Measurements from ENCODE around the gene TERB1. TPM values are rescaled to one million over a fixed set of nuclear protein-coding genes. Genes with fewer than 3 reads are reported as not detected.
A peak's percentile ranks its signal among the peaks of the same experiment; 100 is the strongest.

Gene TERB1
- total RNA-seq, 2 donors from 2014 or later: not detected

- Histone ChIP-seq H3K36me3 (ENCODE audit: control insufficient read depth, insufficient read depth, low read length) (peaks cover 8% of the 10 kb centered on the region), H3K27ac (ENCODE audit: low read depth, low read length) (no peak overlapping the region), H3K9me3 (ENCODE audit: control insufficient read depth, low read length) (no peaks in the 10 kb centered on the region), H3K27me3 (ENCODE audit: control insufficient read depth, insufficient read depth, low read length, poor library complexity, severe bottlenecking) (peaks cover 5% of the 10 kb centered on the region), H3K4me1 (ENCODE audit: control insufficient read depth, insufficient read depth, low read length) (no peaks in the 10 kb centered on the region), H3K4me3 (ENCODE audit: low read length) (no peak overlapping the region), H3K9ac (ENCODE audit: extremely low read depth, low read length, poor library complexity, severe bottlenecking) (no peak overlapping the region)
- Mint-ChIP-seq H3K4me1 (peaks cover 12% of the 10 kb centered on the region), H3K27me3 (ENCODE audit: insufficient read depth) (peaks cover 13% of the 10 kb centered on the region), H3K36me3 (ENCODE audit: low read depth) (peaks cover 10% of the 10 kb centered on the region), H3K4me3 (no peak overlapping the region), H3K9me3 (no peaks in the 10 kb centered on the region), H3K27ac (no peak overlapping the region)
- no peak for DNase-seq
- 71% methylated on average over 2 of the region's 2 CpGs; no CpG with 5 or more reads in 1 of the 2 experiments for WGBS, 2 experiments (ENCODE audit: insufficient coverage in 1 of 2, insufficient read length in 1 of 2)
- no peak for TF ChIP-seq CTCF (conservative IDR thresholded peaks at IDR 0.05)
These were observed 47.2 kb downstream of the TERB1 start for GRCh38 chr16:66754211-66754610.

- no peaks in the 10 kb centered on the region for H3K9me3 ChIP-seq (ENCODE audit: control insufficient read depth, low read length)
- no peak overlapping the region for H3K4me3 Mint-ChIP-seq
- H3K9ac ChIP-seq (ENCODE audit: extremely low read depth, low read length, poor library complexity, severe bottlenecking): no peak overlapping the region
- no peak overlapping the region for H3K27ac ChIP-seq (ENCODE audit: low read depth, low read length)
- no peak for TF ChIP-seq CTCF (conservative IDR thresholded peaks at IDR 0.05)
- H3K4me3 ChIP-seq (ENCODE audit: low read length): no peak overlapping the region
- H3K36me3 Mint-ChIP-seq (ENCODE audit: low read depth): peaks cover 20% of the 10 kb centered on the region
- peaks cover 5% of the 10 kb centered on the region for H3K27me3 ChIP-seq (ENCODE audit: control insufficient read depth, insufficient read depth, low read length, poor library complexity, severe bottlenecking)
- peaks cover 16% of the 10 kb centered on the region for H3K4me1 Mint-ChIP-seq
- H3K4me1 ChIP-seq (ENCODE audit: control insufficient read depth, insufficient read depth, low read length): no peaks in the 10 kb centered on the region
- H3K36me3 ChIP-seq (ENCODE audit: control insufficient read depth, insufficient read depth, low read length): peaks cover 21% of the 10 kb centered on the region
- no peak overlapping the region for H3K27ac Mint-ChIP-seq
- no peak for DNase-seq
- peaks cover 13% of the 10 kb centered on the region for H3K27me3 Mint-ChIP-seq (ENCODE audit: insufficient read depth)
- H3K9me3 Mint-ChIP-seq: no peaks in the 10 kb centered on the region
- whole genome bisulfite sequencing, 2 experiments (ENCODE audit: insufficient coverage in 1 of 2, insufficient read length in 1 of 2): 92 to 100% methylated on average over 2 of the region's 2 CpGs
These were observed 48.4 kb downstream of the TERB1 start for GRCh38 chr16:66752958-66753357.

GRCh38 chr16:66752379-66752778 lies 49.0 kb downstream of the TERB1 start:
- Histone ChIP-seq H3K9me3 (ENCODE audit: control insufficient read depth, low read length) (no peaks in the 10 kb centered on the region), H3K36me3 (ENCODE audit: control insufficient read depth, insufficient read depth, low read length) (peaks cover 26% of the 10 kb centered on the region), H3K27me3 (ENCODE audit: control insufficient read depth, insufficient read depth, low read length, poor library complexity, severe bottlenecking) (peaks cover 5% of the 10 kb centered on the region), H3K27ac (ENCODE audit: low read depth, low read length) (no peak overlapping the region), H3K9ac (ENCODE audit: extremely low read depth, low read length, poor library complexity, severe bottlenecking) (no peak overlapping the region), H3K4me1 (ENCODE audit: control insufficient read depth, insufficient read depth, low read length) (no peaks in the 10 kb centered on the region), H3K4me3 (ENCODE audit: low read length) (no peak overlapping the region)
- 75 to 81% methylated on average over 4 to 6 of the region's 6 CpGs for WGBS, 2 experiments (ENCODE audit: insufficient coverage in 1 of 2, insufficient read length in 1 of 2)
- peaks cover 13% of the 10 kb centered on the region for H3K27me3 Mint-ChIP-seq (ENCODE audit: insufficient read depth)
- H3K27ac Mint-ChIP-seq: no peak overlapping the region
- TF ChIP-seq CTCF (conservative IDR thresholded peaks at IDR 0.05): no peak
- no peak for DNase-seq
- peak overlapping the region; percentile 87 for H3K4me3 Mint-ChIP-seq
- peaks cover 20% of the 10 kb centered on the region for H3K36me3 Mint-ChIP-seq (ENCODE audit: low read depth)
- no peaks in the 10 kb centered on the region for H3K9me3 Mint-ChIP-seq
- H3K4me1 Mint-ChIP-seq: peaks cover 16% of the 10 kb centered on the region
